HG03159 (cell line): ENCODE data around the gene TMEM130.

Experiments used
- ATAC-seq: cut with Tn5 transposase; IDR thresholded peaks from one replicate; pipeline ENCODE4 v1.9.1; 2021; ENCODE audit warnings: mild to moderate bottlenecking, moderate library complexity; ENCODE audit not compliant: unreplicated experiment

The TMEM130 gene

DNA sequence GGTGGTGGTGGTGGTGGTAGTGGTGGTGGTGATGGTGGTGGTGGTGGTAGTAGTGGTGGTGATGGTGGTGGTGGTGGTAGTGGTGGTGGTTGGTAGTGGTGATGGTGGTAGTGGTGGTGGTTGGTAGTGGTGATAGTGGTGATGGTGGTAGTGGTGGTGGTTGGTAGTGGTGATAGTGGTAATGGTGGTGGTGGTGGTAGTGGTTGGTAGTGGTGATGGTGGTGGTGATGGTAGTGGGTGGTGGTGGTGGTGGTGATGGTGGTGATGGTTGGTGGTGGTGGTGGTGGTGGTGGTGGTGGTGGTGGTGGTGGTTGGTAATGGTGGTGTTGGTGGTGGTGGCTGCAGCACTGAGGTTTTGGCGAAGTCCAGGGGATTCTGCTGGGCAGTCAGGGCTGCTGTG, 58.5 kb downstream of the TMEM130 start:
- ATAC-seq: no peak

DNA sequence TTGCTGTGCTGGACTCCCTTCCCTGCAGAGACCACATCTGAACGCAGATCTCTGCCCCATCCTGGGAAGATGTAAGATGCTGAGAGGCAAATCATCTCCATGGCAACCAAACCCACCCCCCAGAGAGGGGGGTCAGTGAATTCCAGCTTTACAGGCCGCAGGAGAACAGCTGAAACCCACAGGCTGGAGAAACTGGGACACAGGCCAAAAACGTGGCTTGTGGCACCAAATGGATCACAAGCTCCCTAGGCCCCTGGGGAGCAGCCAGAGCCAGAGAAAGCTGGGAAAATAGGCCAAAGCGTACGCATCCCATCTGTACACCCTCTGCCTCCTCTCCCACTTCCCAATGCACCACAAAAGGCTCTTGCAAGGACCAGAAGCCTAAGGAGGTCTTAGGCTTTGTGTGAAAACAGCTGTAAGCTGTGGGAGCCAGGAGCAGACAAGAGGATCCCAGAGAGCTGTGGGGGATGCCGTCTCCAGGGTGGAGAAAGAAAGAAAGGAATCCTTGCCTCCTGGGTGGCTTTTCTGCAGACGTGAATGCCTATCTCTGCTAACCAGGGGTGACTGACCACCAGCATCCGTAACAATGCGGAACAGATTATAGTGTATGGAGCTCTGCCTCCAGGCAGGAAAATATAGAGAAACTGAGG, 59.5 kb downstream of the TMEM130 start:
- ATAC-seq: no peak

DNA sequence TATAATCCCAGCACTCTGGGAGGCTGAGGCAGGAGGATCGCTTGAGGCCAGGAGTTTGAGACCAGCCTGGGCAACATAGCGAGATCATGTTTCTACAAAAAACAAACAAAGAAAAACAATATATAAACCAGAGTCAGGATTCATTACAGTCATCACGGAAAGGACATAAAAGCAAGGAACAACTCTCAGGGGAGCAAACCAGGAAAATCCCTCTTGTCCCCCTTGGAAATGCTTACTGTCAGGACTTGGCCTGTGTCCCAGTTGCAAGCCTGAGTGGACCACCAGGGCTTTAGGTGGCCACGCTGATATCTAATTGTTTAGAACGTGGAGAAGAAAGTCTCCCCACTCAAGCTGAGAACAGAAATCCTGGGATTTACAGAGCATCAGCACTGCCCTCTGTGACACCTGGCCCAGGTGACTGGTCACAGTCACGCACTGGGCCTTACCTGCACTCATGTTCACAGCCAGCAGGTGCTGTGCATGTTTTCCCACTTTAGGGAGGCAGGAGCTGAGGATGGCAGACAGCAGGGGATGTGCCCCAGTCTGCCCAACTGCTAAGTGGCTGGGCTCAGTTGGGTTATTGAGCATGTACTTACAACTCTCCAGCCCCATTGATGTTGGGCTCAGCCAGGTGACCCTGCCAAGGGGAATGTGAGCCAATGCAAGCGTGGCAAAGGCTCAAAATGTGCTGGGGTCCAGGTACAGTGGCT, 60.9 kb downstream of the TMEM130 start:
- ATAC-seq: no peak

DNA sequence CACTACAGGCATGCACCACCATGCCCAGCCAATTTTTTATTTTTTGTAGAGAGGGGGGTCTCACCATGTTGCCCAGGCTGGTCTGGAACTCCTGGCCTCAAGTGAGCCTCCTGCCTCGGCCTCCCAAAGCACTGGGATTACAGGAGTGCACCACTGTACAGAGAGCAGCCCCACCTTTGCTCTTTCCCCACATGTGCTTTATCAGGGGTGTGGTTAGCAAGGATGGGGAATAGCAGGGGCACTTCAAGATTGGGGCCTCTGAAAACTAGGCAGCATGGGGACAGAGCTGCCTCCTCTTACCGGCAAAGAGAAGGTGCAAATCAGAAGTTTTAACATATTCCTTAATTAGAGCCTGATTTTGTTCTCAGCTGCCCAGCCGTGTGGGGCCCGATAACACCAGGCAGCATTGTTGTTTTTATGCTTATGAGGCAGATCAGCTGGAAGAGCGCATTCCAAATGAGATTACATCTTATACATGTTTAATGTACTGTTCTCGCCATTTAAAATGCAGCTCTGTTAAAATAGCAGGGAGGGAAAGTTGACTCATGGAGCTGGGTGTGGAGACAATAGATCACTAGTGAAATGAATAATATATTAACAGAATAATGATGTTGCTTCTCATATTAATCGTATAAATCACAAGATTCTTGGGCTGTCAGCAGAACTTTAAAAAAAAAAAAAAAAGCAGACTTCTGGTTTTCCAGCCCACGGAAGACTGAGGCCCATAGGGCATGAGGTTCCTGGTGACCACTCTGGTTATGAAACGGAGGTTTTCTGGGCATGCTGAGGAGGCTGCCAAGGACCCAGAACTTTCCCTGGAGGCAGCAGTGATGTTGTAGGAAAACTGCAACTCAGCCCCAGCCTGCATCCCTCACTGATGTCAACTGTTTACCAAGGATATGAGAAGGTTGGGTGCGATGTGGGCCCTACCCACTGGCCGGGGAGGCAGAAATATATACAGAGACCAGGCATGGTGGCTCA, 62.5 kb downstream of the TMEM130 start:
- ATAC-seq: no peak

DNA sequence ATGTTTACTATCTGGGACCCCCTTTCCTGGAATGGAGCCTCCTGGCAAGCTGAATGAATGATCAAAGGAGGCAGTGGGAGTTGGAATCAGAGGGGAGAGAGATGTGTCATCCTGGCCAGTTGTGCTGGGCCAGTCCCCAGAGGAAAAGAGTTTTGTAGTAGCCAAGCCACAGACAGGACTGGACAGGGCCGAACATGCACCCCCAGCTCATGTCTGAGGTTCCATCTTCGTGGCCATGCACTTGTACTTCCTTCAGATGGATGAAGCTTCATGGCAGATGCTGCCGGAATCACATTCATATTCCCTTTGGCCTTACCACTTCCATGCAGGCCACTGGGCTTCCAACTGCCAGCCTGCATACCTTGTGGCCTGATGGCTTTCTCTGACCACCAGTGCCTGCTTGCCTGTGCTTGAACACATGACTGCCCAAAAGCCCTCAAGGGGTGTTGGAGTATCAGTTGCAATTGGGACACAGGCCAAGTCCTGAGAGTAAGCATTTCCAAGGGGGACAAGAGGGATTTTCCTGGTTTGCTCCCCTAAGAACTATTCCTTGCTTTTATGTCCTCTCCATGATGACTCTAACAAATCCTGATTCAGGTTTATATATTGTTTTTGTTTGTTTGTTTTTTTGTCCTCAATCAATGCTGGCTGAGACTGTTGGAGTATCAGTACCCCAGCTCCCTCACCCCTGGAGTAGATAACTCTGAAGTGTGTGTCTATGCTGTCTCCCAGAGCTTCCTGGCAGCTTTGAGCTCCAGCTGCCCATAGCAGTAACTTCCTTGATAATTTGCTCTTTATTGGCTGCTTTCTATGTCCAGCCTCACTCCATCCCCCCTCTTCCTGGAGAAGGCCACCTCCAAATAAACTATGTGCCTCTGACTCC, 63.6 kb downstream of the TMEM130 start:
- ATAC-seq: no peak

DNA sequence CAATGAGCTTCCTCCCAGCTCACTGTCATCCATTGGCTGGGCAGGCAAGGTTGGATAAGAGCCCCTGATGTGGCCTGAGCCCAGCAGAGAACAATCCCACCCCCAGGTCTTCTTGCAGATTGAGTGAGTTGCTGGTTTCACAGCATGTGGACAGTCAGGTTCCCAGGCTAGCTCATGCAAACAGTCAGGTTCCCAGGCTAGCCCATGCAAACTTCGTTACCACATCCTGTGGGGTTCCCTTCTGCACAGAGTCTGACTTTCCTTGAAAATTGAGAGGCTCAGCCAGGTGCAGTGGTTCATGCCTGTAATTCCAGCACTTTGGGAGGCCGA, 67.1 kb downstream of the TMEM130 start:
- peak; percentile 29 for ATAC-seq

DNA sequence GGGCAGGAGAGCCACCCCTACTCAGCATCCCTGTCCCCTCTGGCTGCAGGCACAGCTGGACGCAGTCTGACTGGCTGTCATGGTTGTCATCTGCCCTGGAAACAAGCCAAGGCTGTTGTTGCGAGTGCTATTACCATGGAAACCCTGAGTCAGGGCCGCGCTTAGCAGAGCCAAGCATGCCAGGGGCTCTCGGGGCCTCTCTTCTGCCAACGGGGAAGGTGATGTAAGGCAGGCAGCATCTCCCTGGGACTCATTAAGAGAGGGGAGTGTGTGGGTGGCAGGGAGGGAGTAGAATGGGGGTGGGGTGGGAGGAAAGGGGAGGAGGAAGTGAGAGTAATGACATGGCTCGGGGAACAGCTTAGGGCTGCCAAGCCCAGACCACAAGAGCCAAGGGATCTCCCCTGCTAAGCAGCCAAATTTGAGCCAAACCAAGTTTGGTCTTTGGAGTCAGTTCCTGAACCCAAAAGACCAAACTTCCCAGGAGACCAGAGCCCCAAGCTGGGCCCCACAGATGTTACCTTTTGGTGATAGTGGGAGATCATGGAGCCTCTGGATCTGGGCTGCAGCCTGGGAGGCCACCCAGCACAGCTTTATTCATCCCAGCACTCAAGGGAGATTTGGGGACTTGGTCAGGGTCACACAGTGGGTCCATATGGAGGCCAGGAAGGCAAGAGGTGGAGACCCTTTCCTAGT, 67.6 kb downstream of the TMEM130 start:
- ATAC-seq: peak; percentile 85

DNA sequence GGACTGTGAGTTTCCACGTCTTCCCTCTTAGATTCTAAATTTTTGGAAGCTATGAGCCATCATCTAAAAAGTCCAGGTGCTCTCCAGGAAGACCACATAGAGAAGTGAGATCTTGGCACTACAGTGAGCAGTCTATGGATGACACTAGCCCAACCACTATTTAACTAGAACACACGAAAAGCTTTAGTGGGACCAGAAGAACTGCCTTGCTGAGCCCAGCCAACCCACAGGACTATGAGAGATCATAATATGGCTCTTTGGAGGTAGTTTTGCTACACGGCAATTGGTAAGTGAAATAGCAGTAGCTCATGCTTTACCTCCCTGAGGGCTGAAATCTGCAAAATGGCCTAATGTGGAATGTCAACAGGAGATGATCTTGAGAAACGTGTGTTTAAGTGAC, 68.8 kb downstream of the TMEM130 start:
- ATAC-seq: no peak

DNA sequence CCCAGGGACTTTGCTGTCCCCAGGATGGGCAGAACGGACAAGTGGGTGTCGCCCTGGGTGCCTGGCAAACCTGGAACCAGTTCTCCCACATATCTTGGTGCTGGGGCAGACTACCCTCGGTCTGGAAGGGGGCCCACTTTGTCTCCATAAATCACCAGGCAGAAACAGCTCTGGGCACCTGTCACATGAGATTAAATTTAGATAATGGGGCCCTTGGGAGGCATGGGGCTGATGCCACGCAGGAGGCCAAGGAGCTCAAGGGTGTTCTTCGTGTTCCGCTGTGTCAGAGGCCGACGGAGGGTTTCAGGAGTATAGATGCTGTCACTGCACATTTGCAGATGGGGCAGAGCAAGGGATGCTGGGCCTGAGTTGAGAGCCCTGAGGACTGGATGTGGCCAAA, 72.7 kb downstream of the TMEM130 start:
- ATAC-seq: no peak
